Measurements from ENCODE around the gene NEB. TPM values are rescaled to one million over a fixed set of nuclear protein-coding genes. Genes with fewer than 3 reads are reported as not detected.

Gene NEB
- total RNA-seq, 1 experiment from 2014 or later: 0.52 TPM

DNA sequence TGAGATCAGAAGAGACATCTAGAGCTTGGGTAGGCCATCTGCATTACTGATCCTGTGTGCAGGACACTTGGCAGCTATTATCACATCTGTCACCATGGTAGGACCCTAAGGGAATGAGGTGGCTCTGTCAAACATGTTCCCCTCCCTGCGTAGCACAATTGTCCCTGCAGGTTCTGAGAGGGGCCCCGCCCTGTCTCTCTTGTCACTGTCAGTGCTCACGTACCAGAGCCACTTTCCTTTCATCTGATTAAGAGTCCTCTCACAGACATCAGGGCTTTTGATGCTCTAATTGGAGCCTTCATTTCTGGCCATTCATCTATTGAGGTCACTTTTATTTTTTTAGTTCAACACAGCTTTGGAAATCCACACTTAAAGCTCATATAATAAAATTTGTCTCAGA is 38.5 kb downstream of the NEB start:
- no peak for DNase-seq (ENCODE audit: low spot score)

DNA sequence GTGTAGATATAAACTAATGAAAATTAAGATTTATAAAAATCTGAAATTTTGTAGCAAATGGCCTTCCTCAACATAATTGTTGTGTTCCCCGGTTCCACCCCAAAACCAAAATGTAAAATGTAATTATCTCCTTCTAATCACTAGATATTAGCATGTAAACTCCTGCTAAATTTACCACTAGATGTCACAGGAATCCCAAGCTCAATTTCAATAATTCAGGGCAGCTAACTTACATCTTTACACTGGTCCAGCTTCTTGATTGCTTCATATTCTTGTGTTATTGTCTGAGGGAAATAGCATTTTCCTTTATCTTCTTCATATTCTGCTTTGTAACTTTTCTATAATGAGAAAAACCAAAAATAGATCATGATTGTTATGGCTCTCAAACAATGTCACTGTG is 42.6 kb downstream of the NEB start:
- no peak for DNase-seq (ENCODE audit: low spot score)

DNA sequence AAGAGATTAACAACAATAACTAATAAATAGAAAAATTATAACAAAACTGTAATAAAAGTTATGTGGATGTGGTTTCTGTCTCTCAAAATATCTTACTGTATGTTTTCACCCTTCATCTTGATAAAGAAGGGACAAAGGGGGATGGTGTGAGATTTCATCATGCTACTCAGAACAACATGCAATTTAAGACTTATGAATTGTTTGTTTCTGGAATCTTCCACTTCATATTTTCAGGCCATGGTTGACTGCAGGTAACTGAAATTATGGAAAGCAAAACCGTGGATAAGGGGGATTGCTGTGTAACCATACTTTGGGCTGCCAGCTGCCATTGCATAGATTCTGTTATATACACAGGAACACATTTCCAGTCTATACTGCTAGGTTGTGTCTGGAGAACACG is 45.6 kb downstream of the NEB start:
- DNase-seq (ENCODE audit: low spot score): no peak

DNA sequence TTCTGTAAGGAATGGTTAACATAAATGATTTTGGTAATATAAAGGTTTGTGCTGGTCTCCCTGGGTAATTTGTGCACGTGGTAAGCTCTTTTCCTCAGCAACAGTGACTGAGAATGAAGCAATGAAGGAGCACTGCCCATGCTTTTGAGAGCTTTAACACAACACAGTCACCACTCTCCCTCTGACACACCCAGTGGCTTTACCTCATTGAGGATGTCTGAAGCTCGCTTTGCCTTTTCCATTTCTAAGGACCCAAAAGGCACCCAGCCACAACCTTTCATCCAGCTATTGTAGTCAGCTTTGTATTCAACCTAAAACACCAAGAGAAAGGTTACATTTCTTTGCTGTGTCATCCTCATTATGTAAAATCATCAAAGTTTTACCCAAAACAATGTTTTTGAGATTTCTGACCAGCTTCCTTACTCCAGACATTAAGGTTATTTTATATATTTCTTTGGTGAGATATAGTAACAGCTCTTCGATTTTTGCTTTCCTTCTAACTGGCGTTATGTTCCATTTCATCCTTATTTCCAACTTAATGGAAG is 51.7 kb downstream of the NEB start:
- DNase-seq (ENCODE audit: low spot score): no peak

DNA sequence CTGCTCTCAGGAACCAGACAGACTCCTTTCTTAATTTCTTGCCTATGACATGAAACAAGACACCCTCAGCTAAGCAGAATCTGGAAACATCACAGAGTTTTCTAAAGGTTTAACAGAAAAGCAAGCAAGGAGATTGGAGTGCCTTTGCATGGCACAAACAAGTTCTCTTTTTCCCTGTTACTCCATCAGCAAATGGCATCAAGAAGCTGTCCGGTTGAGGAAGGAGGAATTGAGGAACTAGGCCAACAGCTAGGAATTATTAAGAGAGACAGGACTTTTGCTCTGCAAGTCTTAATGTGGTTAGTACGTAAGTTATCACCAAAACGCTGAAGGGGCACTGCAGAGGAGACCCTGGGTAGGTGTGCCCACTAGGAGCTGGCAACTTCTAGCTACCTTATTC is 53.2 kb downstream of the NEB start:
- no peak for DNase-seq (ENCODE audit: low spot score)

DNA sequence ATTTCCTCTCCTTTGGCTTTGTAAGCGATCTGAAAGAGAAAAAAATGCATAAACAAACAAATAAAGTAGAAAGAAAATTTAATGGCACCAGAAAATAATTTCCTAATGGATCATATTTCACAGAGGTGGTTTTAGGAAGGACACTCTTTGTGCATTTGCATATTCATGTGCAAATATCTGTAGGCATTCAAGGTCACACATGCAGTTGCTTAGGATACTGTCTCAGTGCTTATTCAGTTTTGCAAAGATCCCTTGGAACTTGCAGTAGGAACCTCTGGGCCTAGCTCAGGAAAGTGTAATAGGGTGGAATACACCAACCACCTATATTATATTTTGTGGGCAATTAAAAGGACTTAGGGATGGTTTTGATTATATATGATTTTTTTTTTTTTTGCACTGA is 54.3 kb downstream of the NEB start:
- DNase-seq (ENCODE audit: low spot score): no peak

DNA sequence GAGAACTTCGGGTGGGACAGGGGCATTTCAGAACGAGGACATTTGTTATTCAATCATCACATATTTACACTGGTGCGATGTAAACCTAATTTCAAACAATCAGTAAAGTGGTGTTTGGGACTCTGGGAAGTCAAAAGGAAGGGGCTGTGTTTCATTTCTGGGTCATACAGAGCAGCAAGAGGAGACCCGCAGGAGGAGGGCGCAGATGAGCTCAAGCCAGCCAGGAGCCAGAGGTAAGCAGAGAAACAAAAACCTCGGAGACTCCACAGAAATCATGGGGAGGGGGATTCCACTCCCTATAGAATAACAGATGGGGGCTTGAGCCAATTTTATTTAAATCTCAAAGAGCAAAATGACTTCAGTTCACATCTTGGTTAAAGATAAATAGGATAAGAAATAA is 55.4 kb downstream of the NEB start:
- DNase-seq (ENCODE audit: low spot score): no peak

DNA sequence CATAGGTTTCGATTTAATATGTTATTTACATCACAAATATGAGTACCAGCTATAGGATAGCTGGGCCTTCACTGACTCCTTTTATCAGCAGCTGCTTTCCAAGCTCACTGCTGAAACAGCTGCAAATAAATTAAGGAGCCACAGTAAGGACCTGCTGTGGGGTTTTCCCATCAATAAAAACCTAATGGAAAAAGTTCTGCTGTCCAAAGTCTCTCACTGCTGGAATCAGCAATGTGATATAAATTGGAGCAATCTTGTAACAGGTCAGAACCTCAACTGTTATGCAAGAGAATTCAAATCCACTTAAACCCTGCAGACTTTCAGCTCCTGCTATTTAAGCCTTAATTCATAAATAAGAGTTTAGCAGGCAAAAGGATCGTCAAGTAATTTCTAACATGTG is 61.3 kb downstream of the NEB start:
- no peak for DNase-seq (ENCODE audit: low spot score)

DNA sequence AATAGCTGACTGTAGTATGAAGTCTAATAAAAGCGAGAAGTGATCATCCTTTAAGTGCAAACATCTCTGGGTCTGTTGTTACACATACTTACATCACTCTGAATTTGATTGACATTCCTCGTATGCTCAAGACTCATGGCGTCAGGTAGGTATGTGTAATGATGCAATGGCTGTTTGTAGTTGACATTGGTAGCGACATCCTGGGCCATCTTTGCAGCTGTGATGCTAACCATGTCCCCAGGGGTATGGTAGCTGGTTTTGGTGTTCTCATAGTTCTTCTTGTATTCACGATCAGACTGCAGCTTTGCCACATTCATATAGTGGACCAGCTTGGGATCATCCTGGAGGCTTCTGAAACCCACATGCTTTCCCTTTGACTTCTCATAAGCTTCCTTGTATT is 62.0 kb downstream of the NEB start:
- no peak for DNase-seq (ENCODE audit: low spot score)

DNA sequence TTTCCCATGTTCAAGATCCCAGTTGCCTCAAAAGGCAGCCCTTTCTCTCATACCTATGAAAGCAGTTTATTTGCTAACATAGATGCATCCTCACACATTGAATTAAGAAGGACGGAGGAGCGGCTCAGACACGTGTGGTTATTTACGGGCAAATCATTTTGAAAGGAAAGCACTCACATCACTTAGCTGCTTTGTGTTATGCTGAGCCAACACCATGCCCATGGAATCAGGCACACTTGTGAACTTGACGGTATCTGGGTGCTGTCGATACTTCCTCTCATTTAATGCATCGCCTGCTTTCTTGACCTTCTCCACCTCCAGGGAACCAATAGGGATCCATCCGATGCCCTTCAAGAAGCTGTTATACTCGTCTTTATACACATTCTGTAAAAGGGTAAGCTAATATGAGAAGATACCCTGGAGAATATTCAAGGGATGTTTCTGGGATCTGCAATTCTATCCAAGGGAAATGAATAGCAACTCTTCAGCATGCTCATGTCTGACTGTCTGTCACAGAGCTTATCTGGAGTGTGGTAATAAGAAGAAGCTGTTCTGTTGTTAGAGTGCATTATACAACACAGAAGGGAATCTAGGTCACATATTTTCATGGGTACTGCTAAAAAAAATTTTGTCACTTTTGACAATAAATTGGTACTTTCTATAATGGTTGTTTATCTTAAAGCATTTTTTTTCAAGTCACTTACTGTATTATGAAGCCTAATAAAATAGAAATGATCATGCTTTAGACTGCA is 63.3 kb downstream of the NEB start:
- no peak for DNase-seq (ENCODE audit: low spot score)

DNA sequence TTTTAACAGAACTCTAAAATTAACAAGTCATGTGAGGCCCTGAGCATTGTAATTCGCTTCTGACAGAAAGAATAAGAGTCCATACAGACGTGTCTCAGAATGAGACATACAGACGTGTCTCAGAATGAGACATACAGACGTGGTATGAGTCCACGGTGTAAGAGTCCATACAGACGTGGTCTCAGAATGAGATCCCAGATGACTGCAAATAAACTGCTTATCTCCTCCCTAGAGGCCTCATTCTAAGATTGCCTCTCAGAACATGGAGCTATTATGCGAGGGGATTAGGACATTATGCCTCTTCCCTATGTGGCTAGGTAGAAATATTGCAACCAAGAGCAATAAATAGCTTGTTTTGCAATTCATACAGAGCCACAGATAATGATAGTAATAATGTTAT is 63.9 kb downstream of the NEB start:
- no peak for DNase-seq (ENCODE audit: low spot score)

DNA sequence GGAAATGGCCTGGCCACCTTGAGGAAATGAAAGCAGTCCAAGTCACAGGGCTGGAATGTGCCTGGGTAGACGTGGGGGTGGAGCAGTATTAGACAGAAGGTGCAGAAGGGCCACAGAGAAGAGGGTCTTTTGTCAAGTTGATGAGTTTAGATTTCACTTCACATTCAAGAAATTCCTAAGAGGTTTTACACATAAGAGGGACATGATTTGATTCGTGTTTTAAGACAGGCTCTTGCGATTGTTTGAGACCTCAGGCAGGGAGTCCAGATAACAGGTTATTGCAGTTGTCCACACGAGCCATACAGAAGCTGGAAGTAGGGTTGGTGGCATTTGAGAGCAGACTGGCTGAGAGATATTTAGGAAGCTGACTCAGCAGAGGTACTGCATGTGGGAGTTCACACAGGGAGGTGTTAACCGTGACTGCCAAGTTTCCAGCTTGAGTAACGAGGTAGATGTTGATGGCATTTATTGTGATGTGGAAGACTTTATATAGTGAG is 64.6 kb downstream of the NEB start:
- no peak for DNase-seq (ENCODE audit: low spot score)

DNA sequence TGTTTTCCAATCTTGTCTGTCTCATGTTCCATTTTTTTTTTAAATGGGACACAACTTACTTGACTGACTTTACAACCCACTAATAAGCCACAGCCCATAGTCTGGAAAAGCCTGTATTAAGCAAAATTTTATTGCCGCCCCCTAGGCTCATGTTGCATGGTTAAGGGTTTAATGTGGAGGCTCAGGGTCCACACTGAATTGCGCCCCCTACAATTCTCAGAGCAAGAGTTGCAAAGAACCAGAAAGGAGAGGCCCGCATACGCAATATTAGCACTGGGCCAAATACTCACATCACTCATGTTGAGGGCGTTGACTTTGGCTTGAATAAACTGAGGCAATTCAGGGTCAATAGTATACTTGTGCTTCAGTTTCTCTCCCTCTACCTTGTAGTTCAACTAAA is 65.5 kb downstream of the NEB start:
- no peak for DNase-seq (ENCODE audit: low spot score)

DNA sequence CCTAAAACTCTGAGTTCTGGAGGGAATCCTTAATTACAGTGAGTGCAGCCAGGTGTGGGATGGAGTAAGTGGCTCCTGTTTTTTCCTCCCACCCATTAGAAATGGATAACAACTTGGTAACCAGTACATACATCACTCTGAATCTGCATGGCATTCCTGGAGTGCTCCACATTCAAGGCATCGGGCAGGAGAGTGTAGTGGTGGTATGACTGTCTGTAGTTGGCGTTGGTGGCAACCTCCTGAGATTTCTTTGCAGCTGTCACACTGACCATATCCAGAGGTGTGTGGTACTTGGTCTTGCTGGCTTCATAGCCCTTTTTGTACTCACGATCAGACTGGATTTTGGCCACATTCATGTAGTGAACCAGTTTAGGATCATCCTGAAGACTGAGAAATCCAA is 68.3 kb downstream of the NEB start:
- no peak for DNase-seq (ENCODE audit: low spot score)

DNA sequence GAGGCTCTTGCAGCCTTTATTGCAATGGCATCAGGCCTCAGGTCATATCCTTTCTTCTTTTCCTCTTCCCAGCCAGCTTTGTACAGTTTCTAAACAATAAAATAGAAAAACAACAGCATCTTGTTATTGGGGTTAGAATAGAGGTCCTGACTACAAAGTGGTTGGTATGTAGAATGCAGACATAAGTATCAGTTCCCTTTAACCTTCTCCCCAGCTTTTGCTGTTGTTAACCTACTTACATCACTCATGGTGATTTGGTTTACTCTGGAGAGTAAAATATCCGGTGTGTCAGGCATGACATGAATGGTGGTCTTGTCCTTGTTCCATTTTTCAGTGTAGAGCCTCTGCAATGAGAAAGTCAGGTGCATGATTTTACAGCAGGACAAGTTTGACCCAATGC is 69.8 kb downstream of the NEB start:
- no peak for DNase-seq (ENCODE audit: low spot score)

DNA sequence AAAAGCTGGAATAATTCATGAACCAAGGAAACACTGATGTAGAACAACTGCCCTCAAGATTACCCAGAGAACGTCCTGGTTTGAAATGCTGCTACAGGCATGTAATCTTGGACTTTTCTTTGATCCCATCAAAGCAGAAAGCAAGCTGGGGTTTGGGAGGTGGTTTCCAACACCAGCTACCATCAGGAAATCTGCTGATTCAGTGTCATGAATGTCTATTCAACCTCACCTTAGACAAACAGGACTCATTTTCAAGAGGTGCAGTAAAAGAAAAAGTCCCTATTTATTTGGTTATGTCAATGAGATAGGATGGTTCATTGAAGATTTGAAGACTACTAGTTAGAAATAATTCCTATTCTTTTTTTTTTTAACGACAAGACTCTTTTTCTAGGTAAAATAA is 72.7 kb downstream of the NEB start:
- DNase-seq (ENCODE audit: low spot score): no peak

DNA sequence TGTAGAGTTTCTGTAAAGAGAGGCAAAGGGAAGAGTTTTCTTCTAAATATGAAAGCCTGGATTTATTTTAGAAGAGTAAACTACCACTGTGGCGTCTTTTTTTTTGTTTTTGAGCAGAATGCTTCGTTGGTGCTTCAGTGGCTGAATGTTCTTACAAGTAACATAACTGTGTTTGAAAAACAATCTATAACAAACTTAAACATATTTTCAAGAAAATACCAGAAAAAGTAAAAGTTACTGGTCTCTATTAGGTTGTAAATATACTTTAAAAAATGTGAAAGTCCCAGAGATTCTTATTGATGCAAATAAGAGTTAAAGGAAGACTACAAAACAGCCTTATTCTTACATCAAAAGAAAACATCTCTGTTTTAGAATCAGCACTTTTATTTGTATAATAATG is 76.2 kb downstream of the NEB start:
- no peak for DNase-seq (ENCODE audit: low spot score)

DNA sequence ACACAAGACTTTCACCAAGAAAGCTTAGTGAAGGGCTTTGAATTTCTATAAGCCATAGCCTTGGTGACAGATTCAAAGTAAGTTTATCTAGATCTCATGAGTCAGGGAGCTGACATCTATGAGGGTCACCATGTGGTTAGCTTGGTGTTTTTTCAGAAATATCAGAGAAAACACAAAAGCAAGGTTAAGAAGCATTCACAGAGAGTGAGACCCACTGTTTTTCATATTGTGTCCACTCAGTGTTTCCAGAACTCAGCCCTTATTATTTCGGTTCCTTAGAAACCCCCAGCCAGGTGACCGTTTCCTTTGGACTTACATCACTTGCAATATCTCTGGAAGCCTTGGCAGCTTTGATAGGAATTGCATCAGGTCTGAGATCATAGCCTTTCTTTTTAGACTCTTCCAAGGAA is 76.6 kb downstream of the NEB start:
- no peak for DNase-seq (ENCODE audit: low spot score)

DNA sequence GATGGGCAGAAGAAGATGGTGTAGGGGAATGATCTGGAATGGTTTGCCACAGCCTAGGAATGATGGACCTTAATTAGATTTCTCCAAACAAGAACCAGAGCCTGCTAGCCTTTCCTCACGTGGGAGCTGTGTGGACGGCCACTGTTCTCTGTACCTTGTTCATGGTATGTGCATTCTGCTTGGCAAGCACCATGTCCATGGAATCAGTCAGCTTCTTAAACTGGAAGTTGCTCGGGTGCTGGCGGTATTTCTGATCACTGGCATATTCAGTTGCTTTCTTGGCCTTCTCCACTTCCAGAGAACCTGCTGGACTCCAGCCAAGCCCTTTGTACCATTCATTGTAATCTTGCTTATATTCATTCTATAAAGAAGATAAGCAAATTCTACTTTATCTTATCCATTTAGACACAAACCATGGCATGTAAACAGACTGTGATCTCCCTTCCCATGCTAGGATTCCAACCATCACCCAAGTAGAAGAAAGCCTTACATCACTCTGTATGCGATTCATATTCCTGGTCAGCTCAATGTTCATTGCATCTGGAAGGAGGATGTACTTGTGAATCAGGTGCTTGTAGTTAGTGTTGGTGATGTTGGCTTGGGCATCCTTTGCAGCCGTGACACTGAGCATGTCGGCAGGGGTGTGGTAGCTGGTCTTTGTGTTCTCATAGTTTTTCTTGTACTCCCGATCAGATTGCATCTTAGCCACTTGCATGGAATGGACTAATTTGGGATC is 78.4 kb downstream of the NEB start:
- no peak for DNase-seq (ENCODE audit: low spot score)

DNA sequence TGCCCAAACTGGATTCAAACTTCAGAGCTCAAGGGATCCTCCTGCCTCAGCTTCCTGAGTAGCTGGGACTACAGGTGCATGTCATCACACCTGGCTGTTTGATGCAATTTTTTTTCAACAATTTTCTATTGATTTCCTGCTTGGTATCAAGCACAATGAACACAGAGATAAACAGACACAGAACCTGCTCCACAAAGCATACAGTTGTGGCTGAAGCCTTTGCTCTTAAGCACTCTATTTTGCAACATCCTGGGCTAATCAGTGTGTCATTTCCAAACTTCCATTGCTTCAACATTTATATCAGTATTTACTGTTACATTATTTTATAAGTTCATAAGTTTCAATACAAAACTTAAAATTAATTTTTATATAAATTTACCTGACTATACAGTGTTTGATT is 79.4 kb downstream of the NEB start:
- no peak for DNase-seq (ENCODE audit: low spot score)

DNA sequence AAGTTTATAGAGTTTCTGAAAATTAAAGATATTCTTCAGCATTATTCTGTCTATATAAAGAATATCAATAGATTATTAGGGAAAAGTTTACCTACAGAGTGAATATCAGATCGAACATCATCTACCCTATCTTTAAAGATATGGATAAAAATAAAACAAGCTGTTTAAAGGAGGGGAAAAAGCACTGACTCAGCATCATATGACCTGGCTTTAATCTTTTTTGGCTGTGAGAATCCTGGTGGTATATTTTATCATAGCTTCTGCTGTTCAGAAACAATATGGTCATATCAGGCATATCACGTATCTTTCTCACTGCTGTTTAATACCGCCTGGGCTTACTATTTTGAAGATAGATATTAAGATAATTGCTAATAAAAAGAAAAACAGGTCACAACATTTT is 80.2 kb downstream of the NEB start:
- DNase-seq (ENCODE audit: low spot score): no peak

DNA sequence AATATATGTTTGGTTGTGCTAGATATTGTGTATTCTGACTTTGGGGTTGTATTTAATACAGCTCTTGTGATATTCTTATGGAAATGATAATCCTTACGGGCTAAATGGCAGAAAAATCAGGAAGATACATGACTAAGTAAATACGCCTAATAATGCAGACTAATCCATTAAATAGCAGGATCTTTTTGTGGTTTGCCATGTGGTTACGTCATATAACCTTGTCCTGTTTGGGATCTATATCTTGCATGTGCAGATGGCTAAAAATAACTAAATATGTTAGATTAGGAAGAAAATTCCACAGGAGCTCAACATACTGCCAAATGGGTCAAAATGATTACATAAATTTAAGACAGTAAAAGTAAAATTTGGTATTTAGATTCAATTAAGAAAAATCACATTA is 83.0 kb downstream of the NEB start:
- DNase-seq (ENCODE audit: low spot score): no peak

DNA sequence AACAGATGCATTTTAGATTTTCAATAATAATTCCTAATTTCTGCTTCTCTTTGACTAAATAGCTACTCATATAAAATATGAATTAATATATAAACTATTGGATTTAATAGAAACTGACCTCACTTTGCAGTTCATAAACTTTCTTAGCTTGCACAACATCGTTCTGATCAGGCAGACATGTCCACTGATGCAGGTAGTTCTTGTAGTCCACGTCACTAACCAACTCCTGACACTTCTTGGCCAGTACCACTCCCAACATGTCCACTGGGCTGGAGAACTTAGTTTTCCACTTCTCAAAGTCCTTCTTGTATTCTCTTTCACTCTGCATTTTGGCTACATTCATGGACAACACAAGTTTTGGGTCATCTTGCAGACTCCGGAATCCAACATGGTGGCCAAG is 83.8 kb downstream of the NEB start:
- no peak for DNase-seq (ENCODE audit: low spot score)

All from H4 (cell line).